Ureter (tissue), 1 donor: ENCODE measurements around the gene UGT2B17. TPM values are rescaled to one million over a fixed set of nuclear protein-coding genes. Genes with fewer than 3 reads are reported as not detected.

ENCODE experiments used
- total RNA-seq: library from RNA; stranded (reverse); gene quantifications from one replicate; pipeline ENCODE4 v1.2.4, GENCODE V29; 2023
- donor health status: DM: yes; HTN: yes; CAD: no.

Gene UGT2B17
- total RNA-seq, 1 donor from 2014 or later, result 0.23 TPM

Other genes with a start within 250 kb of the UGT2B17 start
- 116 TPM for gene YTHDC1, start 226.2 kb downstream of the UGT2B17 start, total RNA-seq
- 2.4 TPM for gene TMPRSS11E, start 128.9 kb downstream of the UGT2B17 start, total RNA-seq
- 0.47 TPM for gene UGT2B15, start 94.3 kb upstream of the UGT2B17 start, total RNA-seq
- not detected for gene UGT2B10, start 239.7 kb upstream of the UGT2B17 start, total RNA-seq